Activated CD4-positive, alpha-beta T cell treated with anti-CD3 and anti-CD28 coated beads, Interleukin-2, amount 50 U/mL, for 1 hour (primary cell): ENCODE results near the gene EHD3.

Source experiments
- DNase-seq: peaks from one replicate; pipeline ENCODE4 v3.0.0-alpha.2; 2020

The EHD3 gene

GRCh38 chr2:31233741-31234682 lies at the start of gene EHD3:
TSS of gene EHD3 (plus strand) at chr2:31234152. CDS start at chr2:31234622, 470 bp downstream.
- peak; percentile 61 for DNase-seq

GRCh38 chr2:31187166-31187565 lies 46.8 kb upstream of the EHD3 start:
- no peak for DNase-seq

- DNase-seq, result no peak
These were observed 45.8 kb upstream of the EHD3 start for GRCh38 chr2:31188131-31188530.

DNA sequence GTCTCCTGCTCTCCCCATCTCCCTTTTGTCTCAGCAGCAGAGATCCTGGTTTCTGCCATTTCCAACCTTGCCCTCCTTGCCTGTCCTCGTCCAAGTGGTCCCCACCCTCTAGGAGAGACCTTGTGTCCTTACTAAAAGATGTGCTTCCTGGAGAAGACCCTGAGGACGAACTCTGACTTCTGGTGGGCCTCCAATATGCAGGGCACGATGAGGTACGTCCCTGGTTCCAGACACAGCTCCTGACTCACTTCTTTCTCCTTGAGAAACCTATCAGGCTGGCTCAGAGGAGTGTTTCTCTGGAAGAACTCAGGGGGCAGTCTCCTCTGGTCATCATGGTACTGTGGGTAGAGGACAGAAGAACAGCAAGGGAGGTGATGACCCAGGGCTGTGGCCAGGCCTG lies 44.8 kb upstream of the EHD3 start:
- no peak for DNase-seq

DNA sequence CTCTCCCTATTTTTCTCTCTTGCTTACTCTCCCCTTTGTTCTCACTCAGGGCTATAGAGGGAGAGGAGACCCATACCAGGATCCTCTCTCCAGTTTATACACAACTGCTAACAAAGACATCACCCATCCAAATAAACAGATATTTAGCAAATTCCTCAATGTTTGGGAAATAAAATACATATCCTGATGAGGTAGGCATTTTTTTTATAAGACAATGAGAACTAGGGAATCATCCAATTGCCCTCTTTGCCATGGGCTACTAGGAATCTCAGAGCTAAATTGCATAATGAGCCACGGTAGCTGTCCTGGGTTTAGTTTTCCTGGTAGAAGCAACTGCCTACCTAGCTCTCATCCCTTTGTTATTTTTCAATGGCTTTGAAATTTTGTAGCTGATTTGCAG lies 43.8 kb upstream of the EHD3 start:
- DNase-seq, result no peak

DNA sequence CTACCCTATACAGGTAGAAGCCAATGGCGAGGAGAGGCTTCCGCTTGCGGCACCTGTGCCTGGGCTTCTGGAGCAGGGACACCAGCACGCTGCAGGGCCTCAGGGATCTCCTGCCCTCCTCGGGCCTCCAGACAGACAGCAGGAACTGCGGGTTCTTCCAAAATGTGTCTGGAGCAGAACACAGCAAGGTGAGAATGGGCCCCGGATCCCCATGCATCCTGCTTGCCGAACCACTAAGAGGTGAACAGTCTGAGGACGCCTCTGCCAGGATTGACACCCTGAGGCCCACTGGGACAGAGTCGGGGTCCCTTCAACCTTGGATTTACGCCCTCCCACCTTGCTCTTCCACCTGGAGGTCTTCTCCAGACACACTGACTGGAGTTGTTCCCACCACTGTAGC lies 42.0 kb upstream of the EHD3 start:
- DNase-seq, result no peak

- no peak for DNase-seq
These were observed 41.6 kb upstream of the EHD3 start for GRCh38 chr2:31192396-31192795.

GRCh38 chr2:31192851-31193392 lies 41.0 kb upstream of the EHD3 start:
- no peak for DNase-seq

- DNase-seq, result no peak
These were observed 40.1 kb upstream of the EHD3 start for GRCh38 chr2:31193806-31194205.

GRCh38 chr2:31196622-31197021 lies 37.3 kb upstream of the EHD3 start:
- DNase-seq, result no peak

- no peak for DNase-seq
These were observed 36.8 kb upstream of the EHD3 start for GRCh38 chr2:31197166-31197565.

DNA sequence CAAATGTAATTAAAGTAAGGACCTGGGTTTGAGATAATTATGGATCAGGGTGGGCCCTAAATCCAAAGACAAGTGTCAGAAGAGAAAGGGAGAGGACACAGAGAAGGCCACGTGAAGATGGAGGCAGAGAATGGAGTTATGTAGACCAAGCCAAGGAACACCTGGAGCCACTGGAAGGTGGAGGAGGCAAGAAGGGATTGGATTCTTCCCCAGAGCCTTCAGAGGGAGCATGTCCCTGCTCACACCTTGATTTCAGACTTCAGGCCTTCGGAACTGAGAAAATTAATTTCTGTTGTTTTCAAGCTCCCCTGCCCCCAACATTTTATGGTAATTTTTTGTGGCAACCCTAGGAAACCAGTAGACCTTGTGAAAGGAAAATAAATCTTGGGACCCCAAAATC lies 36.3 kb upstream of the EHD3 start:
- no peak for DNase-seq

GRCh38 chr2:31199206-31199605 lies 34.7 kb upstream of the EHD3 start:
- DNase-seq, result no peak

GRCh38 chr2:31200972-31201371 lies 33.0 kb upstream of the EHD3 start:
- DNase-seq, result no peak

DNA sequence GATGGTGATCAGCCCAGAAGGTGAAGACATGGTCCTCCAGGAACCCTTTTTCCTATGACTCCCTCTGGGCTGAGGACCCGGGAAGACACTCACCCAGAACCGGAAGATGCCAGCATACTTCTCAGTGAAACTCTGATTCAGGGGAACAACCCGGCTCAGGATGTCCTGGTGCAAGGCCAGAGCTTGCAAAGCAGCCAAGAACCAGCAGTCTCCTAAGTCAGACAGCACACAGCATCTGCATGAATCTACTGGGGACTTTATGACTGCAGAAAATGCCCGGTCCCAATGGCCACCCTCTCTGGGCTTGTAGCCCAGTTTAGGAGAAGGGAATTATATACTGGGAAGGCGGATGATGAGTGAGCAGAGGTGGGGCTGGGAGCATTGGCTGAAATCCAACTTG lies 31.9 kb upstream of the EHD3 start:
- no peak for DNase-seq

DNA sequence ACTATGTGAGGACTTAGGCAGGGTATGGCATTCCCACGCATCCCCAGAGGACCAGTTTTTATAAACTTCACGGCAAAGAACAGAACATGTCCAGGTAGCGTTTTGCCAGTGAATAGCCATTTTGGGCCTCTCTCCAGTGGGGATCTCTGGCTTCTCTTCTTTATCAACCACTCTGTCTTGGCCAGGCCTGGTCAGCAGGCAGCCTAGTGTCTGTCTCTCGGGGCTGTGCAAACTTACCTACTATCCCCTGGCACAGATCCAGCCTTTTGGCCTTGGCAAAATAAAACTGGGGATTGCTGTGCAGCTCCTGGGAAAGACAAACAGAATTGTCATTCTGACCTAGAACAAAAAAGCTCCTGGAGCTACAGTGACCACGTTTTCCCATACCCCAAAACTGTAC lies 31.1 kb upstream of the EHD3 start:
- DNase-seq, result no peak

GRCh38 chr2:31203916-31204315 lies 30.0 kb upstream of the EHD3 start:
- no peak for DNase-seq

DNA sequence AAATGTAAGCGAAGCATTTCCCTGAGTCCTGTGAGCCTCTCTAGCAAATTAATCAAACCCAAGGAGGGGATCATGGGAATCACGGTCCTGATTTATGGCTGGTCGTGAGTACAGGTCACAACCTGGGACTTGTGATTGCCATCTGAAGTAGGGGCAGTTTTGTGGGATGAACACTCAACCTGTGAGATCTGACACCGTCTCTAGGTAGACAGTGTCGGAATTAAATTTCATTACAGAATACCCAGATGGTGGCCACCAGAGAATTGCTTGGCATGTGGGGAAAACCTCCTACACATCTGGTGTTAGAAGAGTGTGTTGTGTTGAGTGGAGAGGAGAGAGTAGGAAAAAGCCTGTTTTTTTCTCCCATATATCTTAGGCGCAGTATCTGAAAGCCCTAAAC lies 29.2 kb upstream of the EHD3 start:
- DNase-seq, result no peak

DNA sequence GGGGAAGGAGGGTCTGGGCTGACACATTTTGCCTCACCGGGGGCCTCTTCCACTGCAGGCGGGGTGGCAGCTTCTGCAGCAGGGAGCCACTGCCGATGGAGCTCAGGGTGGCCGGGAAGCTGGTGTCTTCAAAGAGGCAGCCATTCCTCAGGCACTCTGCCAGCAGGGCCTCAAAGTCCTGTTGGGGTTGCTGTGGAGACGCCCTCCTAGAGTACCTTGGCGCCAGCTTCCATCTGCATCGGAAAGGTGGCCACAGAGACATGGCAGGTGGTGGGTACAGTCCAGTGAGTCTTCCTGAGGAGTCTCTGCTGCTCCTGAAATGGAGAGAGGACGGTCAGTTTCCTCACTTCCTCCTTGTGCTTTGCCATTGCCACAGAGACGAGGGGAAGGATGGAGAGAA lies 28.8 kb upstream of the EHD3 start:
- DNase-seq, result no peak

GRCh38 chr2:31205613-31206012 lies 28.3 kb upstream of the EHD3 start:
- DNase-seq, result no peak

DNA sequence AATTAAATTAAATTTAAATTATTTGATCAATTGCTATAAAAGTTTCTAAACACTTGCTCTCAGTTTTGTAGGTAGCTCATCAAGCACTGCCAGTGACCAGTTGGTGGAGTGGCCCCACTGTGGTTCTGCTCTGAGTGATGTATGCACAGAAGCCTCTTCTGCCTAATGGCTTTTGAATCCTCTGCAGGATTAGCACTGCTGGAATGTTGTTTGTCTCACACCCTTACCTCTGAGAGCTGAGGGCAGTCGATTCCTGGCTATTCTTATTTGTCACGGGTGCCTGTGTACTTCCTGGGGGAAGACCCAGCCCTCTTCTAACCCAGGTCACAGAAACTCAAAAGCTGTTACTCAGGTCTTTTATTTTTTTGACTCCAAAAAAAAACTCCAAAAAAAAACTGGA lies 26.2 kb upstream of the EHD3 start:
- no peak for DNase-seq

- no peak for DNase-seq
These were observed 25.7 kb upstream of the EHD3 start for GRCh38 chr2:31208240-31208639.

DNA sequence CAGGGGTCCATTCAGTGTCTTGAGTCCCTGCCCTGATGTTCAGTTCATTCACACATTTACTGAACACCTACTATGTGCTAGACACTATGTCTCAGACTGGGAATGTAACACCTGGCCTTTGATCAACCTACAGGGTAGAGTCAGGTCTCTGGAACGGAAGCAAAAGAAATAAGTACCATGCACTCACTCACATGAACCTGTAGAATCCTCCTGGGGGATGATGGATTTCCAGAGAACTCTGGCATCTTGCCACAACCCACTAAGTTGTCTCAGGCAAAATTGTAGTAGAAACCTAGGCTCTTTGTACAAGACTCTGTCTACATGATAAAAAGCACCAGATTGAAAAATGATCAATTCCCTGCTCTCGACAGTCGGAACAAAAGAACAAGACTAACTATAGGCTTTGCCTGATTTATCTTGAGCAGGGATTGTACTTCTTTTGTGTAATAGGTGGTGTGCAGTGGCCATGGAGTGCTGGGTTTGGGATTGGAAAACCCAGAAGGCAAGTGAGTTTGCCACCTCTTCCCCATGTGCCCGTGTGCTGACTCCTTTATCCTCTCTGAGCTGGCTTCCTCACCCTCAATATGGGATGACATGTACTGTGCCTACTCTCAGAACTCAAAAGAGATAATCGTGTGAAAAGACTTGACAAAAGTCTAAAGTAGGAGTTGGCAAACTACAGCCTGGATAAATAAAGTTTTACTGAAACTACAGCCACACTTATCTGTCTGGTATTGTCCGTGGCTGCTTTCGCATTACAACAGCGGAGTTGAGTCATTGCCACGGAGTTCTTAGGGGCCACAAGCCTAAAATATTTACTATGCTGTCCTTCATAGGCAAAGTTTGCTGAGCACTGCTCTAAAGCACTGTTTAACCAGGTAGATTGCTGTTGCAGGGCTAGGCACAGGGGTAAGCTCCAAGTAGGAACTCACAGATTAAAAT lies 21.0 kb upstream of the EHD3 start:
- DNase-seq, result no peak
